Vagina (tissue), 2 donors: ENCODE measurements around the gene MGAT3.

ENCODE experiments used
- CTCF ChIP-seq, 3 experiments: fragments of 450-650 bp in 2 of 3; fragments of 200-600 bp in 1 of 3; sonication (generic) in 1 of 3; IDR thresholded peaks; one replicate each; pipeline ENCODE4 v1.5.1; 2017 to 2019; ENCODE audit warnings: antibody characterized with exemption in 3 of 3, mild to moderate bottlenecking in 2 of 3, moderate library complexity in 2 of 3
- POLR2A ChIP-seq, 2 donors: fragments of 450-650 bp; IDR thresholded peaks; one replicate each; pipeline ENCODE4 v1.6.1; 2017; ENCODE audit warnings: antibody characterized with exemption in 2 of 2, mild to moderate bottlenecking in 2 of 2, moderate library complexity in 2 of 2

- no peak for TF ChIP-seq CTCF (IDR thresholded peaks at IDR 0.05)
- no peak for TF ChIP-seq POLR2A (IDR thresholded peaks at IDR 0.05)
Observed at GRCh38 chr22:39536711-39537110, 79.9 kb downstream of the MGAT3 start.
